DOHH2 (cell line): ENCODE results near the gene SBF1.

ENCODE experiments used
- EZH2phosphoT487 ChIP-seq: fragments of 200-600 bp; sonication (generic); IDR thresholded peaks from 2 replicates; pipeline ENCODE4 v1.6.1; 2017; ENCODE audit warnings: borderline replicate concordance, mild to moderate bottlenecking, antibody characterized with exemption, low read length, moderate library complexity, mixed read lengths
- TF ChIP-seq, protein P1 (sequence below): fragments of 200-600 bp; sonication (generic); IDR thresholded peaks from one replicate; pipeline ENCODE4 v1.5.1; 2014; ENCODE audit warnings: antibody characterized with exemption, mild to moderate bottlenecking, low read depth, low read length; ENCODE audit not compliant: poor library complexity, severe bottlenecking

GRCh38 chr22:50523458-50523805 lies 48.6 kb upstream of the SBF1 start:
- TF ChIP-seq, protein P1, sequence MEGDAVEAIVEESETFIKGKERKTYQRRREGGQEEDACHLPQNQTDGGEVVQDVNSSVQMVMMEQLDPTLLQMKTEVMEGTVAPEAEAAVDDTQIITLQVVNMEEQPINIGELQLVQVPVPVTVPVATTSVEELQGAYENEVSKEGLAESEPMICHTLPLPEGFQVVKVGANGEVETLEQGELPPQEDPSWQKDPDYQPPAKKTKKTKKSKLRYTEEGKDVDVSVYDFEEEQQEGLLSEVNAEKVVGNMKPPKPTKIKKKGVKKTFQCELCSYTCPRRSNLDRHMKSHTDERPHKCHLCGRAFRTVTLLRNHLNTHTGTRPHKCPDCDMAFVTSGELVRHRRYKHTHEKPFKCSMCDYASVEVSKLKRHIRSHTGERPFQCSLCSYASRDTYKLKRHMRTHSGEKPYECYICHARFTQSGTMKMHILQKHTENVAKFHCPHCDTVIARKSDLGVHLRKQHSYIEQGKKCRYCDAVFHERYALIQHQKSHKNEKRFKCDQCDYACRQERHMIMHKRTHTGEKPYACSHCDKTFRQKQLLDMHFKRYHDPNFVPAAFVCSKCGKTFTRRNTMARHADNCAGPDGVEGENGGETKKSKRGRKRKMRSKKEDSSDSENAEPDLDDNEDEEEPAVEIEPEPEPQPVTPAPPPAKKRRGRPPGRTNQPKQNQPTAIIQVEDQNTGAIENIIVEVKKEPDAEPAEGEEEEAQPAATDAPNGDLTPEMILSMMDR: no peak
- TF ChIP-seq EZH2phosphoT487: no peak
